ENCODE measurements around the gene RSAD2. TPM values are rescaled to one million over a fixed set of nuclear protein-coding genes. Genes with fewer than 3 reads are reported as not detected.

Gene RSAD2
- total RNA-seq, 2 experiments from 2014 or later = 72.4 to 74.5 TPM

- CTCF ChIA-PET = interaction anchor here (0.6 to 7.1 kb wide), 25 partner anchors 8 to 179 kb away, joined by 3 to 157 read pairs (median 6); partner anchors contain the start of gene RSAD2
- Mint-ChIP-seq H3K27me3 (ENCODE audit: low read depth) (no peaks in the 10 kb centered on the region), H3K4me1 (ENCODE audit: low read depth) (peaks cover 68% of the 10 kb centered on the region), H3K36me3 (ENCODE audit: low read depth) (peaks cover 65% of the 10 kb centered on the region), H3K9me3 (ENCODE audit: insufficient read depth) (peaks cover 7% of the 10 kb centered on the region), H3K4me3 (peak within 1 kb of the TSS; percentile 91), H3K27ac (peak within 1 kb of the TSS; percentile 98)
- peak; percentile 84 for ATAC-seq
- peak; percentile 94 for DNase-seq
- POLR2A ChIA-PET = interaction anchor here (0.6 to 10.1 kb wide), 22 partner anchors 8 to 1970 kb away, joined by 3 to 372 read pairs (median 4); partner anchors contain the start of genes ID2, RNF144A and RSAD2
Observed at GRCh38 chr2:6865346-6866274, 12.0 kb upstream of the RSAD2 start, which contains the start of gene CMPK2. TSS of gene CMPK2 (minus strand) at chr2:6865907. CDS start at chr2:6865696, 211 bp downstream.

GRCh38 chr2:6866275-6866671 is 11.3 kb upstream of the RSAD2 start:
- DNase-seq (peak; percentile 68), ATAC-seq (peak; percentile 34)
- POLR2A ChIA-PET = interaction anchor here (0.9 to 10.1 kb wide), 12 partner anchors 12 to 188 kb away, joined by 3 to 372 read pairs (median 14); partner anchors contain the start of genes RNF144A and RSAD2
- Mint-ChIP-seq H3K36me3 (ENCODE audit: low read depth) (peaks cover 65% of the 10 kb centered on the region), H3K27ac (peak overlapping the region; percentile 98), H3K4me1 (ENCODE audit: low read depth) (peaks cover 68% of the 10 kb centered on the region), H3K27me3 (ENCODE audit: low read depth) (no peaks in the 10 kb centered on the region), H3K9me3 (ENCODE audit: insufficient read depth) (peaks cover 2% of the 10 kb centered on the region), H3K4me3 (peak overlapping the region; percentile 91)
- CTCF ChIA-PET = interaction anchor here (0.7 to 7.1 kb wide), 21 partner anchors 9 to 177 kb away, joined by 3 to 157 read pairs (median 6); partner anchors contain the start of gene RSAD2

GRCh38 chr2:6866982-6867381 is 10.6 kb upstream of the RSAD2 start:
- Mint-ChIP-seq H3K27me3 (ENCODE audit: low read depth) (no peaks in the 10 kb centered on the region), H3K36me3 (ENCODE audit: low read depth) (peaks cover 59% of the 10 kb centered on the region), H3K4me1 (ENCODE audit: low read depth) (peaks cover 62% of the 10 kb centered on the region), H3K4me3 (peak overlapping the region; percentile 91), H3K9me3 (ENCODE audit: insufficient read depth) (no peaks in the 10 kb centered on the region), H3K27ac (peak overlapping the region; percentile 98)
- ATAC-seq (no peak), DNase-seq (no peak)
- CTCF ChIA-PET = interaction anchor here (0.7 to 7.1 kb wide), 17 partner anchors 10 to 176 kb away, joined by 3 to 157 read pairs (median 6); partner anchors contain the start of gene RSAD2
- POLR2A ChIA-PET = interaction anchor here (3.1 to 10.1 kb wide), 3 partner anchors 11 to 47 kb away, joined by 15 to 372 read pairs (median 188); partner anchors contain the start of genes RNF144A and RSAD2

- ATAC-seq = no peak
- Mint-ChIP-seq H3K27ac (no peak overlapping the region), H3K9me3 (ENCODE audit: insufficient read depth) (peaks cover 11% of the 10 kb centered on the region), H3K4me3 (no peak overlapping the region), H3K36me3 (ENCODE audit: low read depth) (peaks cover 53% of the 10 kb centered on the region), H3K4me1 (ENCODE audit: low read depth) (peaks cover 72% of the 10 kb centered on the region), H3K27me3 (ENCODE audit: low read depth) (no peaks in the 10 kb centered on the region)
- POLR2A ChIA-PET = interaction anchor here (1.0 kb wide), 1 partner anchor 44 kb away, joined by 3 read pairs; no protein-coding TSS in a partner anchor
- CTCF ChIA-PET = interaction anchor here (1.0 to 2.5 kb wide), 5 partner anchors 13 to 172 kb away, joined by 3 to 10 read pairs (median 5); partner anchors contain the start of gene RNF144A
- no peak for DNase-seq
Observed at GRCh38 chr2:6872394-6872793, 5.2 kb upstream of the RSAD2 start.

- DNase-seq (no peak), ATAC-seq (no peak)
- peaks cover 52% of the 10 kb centered on the region for H3K36me3 Mint-ChIP-seq (ENCODE audit: low read depth)
- H3K4me1 Mint-ChIP-seq (ENCODE audit: low read depth) = peaks cover 62% of the 10 kb centered on the region
- ChIA-PET CTCF (interaction anchor here (7.8 kb wide), 1 partner anchor 42 kb away, joined by 66 read pairs; the partner anchor contains the start of gene RNF144A), POLR2A (interaction anchor here (7.6 kb wide), 1 partner anchor 9 kb away, joined by 372 read pairs; the partner anchor contains the start of gene CMPK2)
- H3K4me3 Mint-ChIP-seq = no peak overlapping the region
- H3K9me3 Mint-ChIP-seq (ENCODE audit: insufficient read depth) = peaks cover 11% of the 10 kb centered on the region
- peak overlapping the region; percentile 2 for H3K27ac Mint-ChIP-seq
- H3K27me3 Mint-ChIP-seq (ENCODE audit: low read depth) = no peaks in the 10 kb centered on the region
Observed at GRCh38 chr2:6874032-6874431, 3.5 kb upstream of the RSAD2 start.

- H3K4me3 Mint-ChIP-seq = no peak overlapping the region
- H3K27ac Mint-ChIP-seq = peak overlapping the region; percentile 41
- peaks cover 11% of the 10 kb centered on the region for H3K9me3 Mint-ChIP-seq (ENCODE audit: insufficient read depth)
- H3K4me1 Mint-ChIP-seq (ENCODE audit: low read depth) = peaks cover 49% of the 10 kb centered on the region
- no peak for ATAC-seq
- H3K36me3 Mint-ChIP-seq (ENCODE audit: low read depth) = peaks cover 51% of the 10 kb centered on the region
- DNase-seq = no peak
- ChIA-PET POLR2A (interaction anchor here (1.2 to 7.6 kb wide), 3 partner anchors 11 to 33 kb away, joined by 3 to 372 read pairs (median 121); partner anchors contain the start of gene CMPK2), CTCF (interaction anchor here (1.5 to 7.8 kb wide), 5 partner anchors 10 to 49 kb away, joined by 4 to 157 read pairs (median 56); partner anchors contain the start of genes CMPK2 and RNF144A)
- no peaks in the 10 kb centered on the region for H3K27me3 Mint-ChIP-seq (ENCODE audit: low read depth)
Observed at GRCh38 chr2:6876309-6876708, 1.3 kb upstream of the RSAD2 start.

- ChIA-PET POLR2A (interaction anchor here (1.2 to 7.6 kb wide), 8 partner anchors 9 to 44 kb away, joined by 3 to 372 read pairs (median 20); partner anchors contain the start of gene CMPK2), CTCF (interaction anchor here (1.1 to 7.8 kb wide), 11 partner anchors 7 to 166 kb away, joined by 3 to 157 read pairs (median 9); partner anchors contain the start of genes CMPK2 and RNF144A)
- peaks cover 65% of the 10 kb centered on the region for H3K36me3 Mint-ChIP-seq (ENCODE audit: low read depth)
- peak; percentile 24 for ATAC-seq
- H3K9me3 Mint-ChIP-seq (ENCODE audit: insufficient read depth) = peaks cover 11% of the 10 kb centered on the region
- no peak for DNase-seq
- H3K4me3 Mint-ChIP-seq = peak overlapping the region; percentile 94
- H3K27ac Mint-ChIP-seq = peak overlapping the region; percentile 94
- peaks cover 53% of the 10 kb centered on the region for H3K4me1 Mint-ChIP-seq (ENCODE audit: low read depth)
- no peaks in the 10 kb centered on the region for H3K27me3 Mint-ChIP-seq (ENCODE audit: low read depth)
Observed at GRCh38 chr2:6878549-6878948, 972 bp downstream of the RSAD2 start.

GRCh38 chr2:6879011-6879410 is 1.4 kb downstream of the RSAD2 start:
- DNase-seq = no peak

GRCh38 chr2:6880200-6880733 is 2.7 kb downstream of the RSAD2 start:
- ChIA-PET CTCF (interaction anchor here (1.2 to 7.8 kb wide), 8 partner anchors 14 to 164 kb away, joined by 3 to 157 read pairs (median 21); partner anchors contain the start of genes CMPK2 and RNF144A), POLR2A (interaction anchor here (0.7 to 7.6 kb wide), 6 partner anchors 13 to 39 kb away, joined by 3 to 372 read pairs (median 34); partner anchors contain the start of gene CMPK2)
- peak; percentile 50 for ATAC-seq
- H3K27ac Mint-ChIP-seq = peak overlapping the region; percentile 96
- no peaks in the 10 kb centered on the region for H3K27me3 Mint-ChIP-seq (ENCODE audit: low read depth)
- peak overlapping the region; percentile 92 for H3K4me3 Mint-ChIP-seq
- peaks cover 68% of the 10 kb centered on the region for H3K36me3 Mint-ChIP-seq (ENCODE audit: low read depth)
- DNase-seq = peak; percentile 59
- H3K4me1 Mint-ChIP-seq (ENCODE audit: low read depth) = peaks cover 56% of the 10 kb centered on the region
- no peaks in the 10 kb centered on the region for H3K9me3 Mint-ChIP-seq (ENCODE audit: insufficient read depth)

More at GRCh38 chr2:6879011-6879410, 1.4 kb downstream of the RSAD2 start:
- POLR2A ChIA-PET = interaction anchor here (1.2 to 7.6 kb wide), 7 partner anchors 9 to 41 kb away, joined by 3 to 372 read pairs (median 25); partner anchors contain the start of gene CMPK2
- Mint-ChIP-seq H3K9me3 (ENCODE audit: insufficient read depth) (peaks cover 10% of the 10 kb centered on the region), H3K4me1 (ENCODE audit: low read depth) (peaks cover 56% of the 10 kb centered on the region), H3K4me3 (peak overlapping the region; percentile 94), H3K27ac (peak overlapping the region; percentile 91), H3K27me3 (ENCODE audit: low read depth) (no peaks in the 10 kb centered on the region), H3K36me3 (ENCODE audit: low read depth) (peaks cover 66% of the 10 kb centered on the region)
- CTCF ChIA-PET = interaction anchor here (1.1 to 7.8 kb wide), 11 partner anchors 8 to 165 kb away, joined by 3 to 157 read pairs (median 8); partner anchors contain the start of genes CMPK2 and RNF144A
- no peak for ATAC-seq

- no peaks in the 10 kb centered on the region for H3K27me3 Mint-ChIP-seq (ENCODE audit: low read depth)
- ATAC-seq (no peak), DNase-seq (no peak)
- H3K9me3 Mint-ChIP-seq (ENCODE audit: insufficient read depth) = no peaks in the 10 kb centered on the region
- peaks cover 67% of the 10 kb centered on the region for H3K36me3 Mint-ChIP-seq (ENCODE audit: low read depth)
- ChIA-PET POLR2A (interaction anchor here (0.7 to 7.6 kb wide), 5 partner anchors 12 to 39 kb away, joined by 3 to 372 read pairs (median 43); partner anchors contain the start of gene CMPK2), CTCF (interaction anchor here (1.2 to 7.8 kb wide), 5 partner anchors 14 to 35 kb away, joined by 5 to 157 read pairs (median 56); partner anchors contain the start of genes CMPK2 and RNF144A)
- peak overlapping the region; percentile 92 for H3K4me3 Mint-ChIP-seq
- H3K27ac Mint-ChIP-seq = peak overlapping the region; percentile 62
- H3K4me1 Mint-ChIP-seq (ENCODE audit: low read depth) = peaks cover 49% of the 10 kb centered on the region
Observed at GRCh38 chr2:6881046-6881445, 3.5 kb downstream of the RSAD2 start.

Data from activated CD8-positive, alpha-beta T cell treated with anti-CD3 and anti-CD28 coated beads, Interleukin-2, amount 10 ng/mL, durations not matched to agents 7 days and 5 days (primary cell).